HFF-Myc (cell line): ENCODE measurements around the gene ATP5ME.

Experiments used
- DNase-seq: peaks from one replicate; pipeline ENCODE4 v3.0.0-alpha.2; 2011; ENCODE audit warnings: low read depth; ENCODE audit errors: extremely low read depth
- H3K4me3 ChIP-seq: replicated peaks from 2 replicates; pipeline ENCODE4 v1.5.1; 2011; ENCODE audit warnings: low read depth, mild to moderate bottlenecking, control low read depth, low read length
- CTCF ChIP-seq: IDR thresholded peaks from 2 replicates; pipeline ENCODE4 v1.5.1; 2012; ENCODE audit warnings: mild to moderate bottlenecking, low read depth, low read length, control low read depth; ENCODE audit errors: missing control alignments

ATP5ME gene

GRCh38 chr4:634599-634985 lies 39.5 kb downstream of the ATP5ME start:
- TF ChIP-seq CTCF, result no peak
- no peak for DNase-seq
- no peak overlapping the region for H3K4me3 ChIP-seq

DNA sequence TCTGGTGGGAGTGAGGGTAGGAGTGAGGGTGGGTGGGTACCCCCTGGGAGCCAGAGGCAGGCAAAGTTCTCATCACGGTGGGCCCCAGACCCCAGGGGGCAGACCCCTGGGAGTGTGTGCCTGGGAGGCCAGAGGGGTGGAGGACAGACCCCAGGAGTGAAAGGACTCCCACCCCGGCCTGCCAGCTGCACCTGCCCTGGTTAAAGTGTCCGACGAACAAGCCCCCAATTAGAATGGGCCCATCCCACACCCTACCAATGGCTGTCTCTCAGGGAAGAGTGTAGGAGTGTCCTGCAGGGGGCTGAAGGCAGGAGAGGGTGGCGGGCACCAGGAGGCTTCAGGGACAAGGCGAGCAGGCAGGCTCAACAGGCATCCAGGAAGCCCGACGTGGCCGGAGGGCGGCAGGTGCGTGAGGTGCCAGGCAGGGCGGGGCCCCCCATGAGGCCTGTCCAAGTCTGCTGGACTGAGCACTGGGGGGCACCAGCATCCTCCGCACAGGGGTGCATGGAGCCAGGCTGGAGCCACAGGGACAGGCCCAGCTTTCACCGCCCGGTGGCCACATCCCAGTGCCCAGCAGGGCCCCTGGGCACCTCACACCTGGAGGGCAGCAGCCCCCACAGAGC lies 40.0 kb downstream of the ATP5ME start:
- no peak for DNase-seq
- TF ChIP-seq CTCF, result no peak
- H3K4me3 ChIP-seq, result no peak overlapping the region

GRCh38 chr4:633406-633805 lies 40.7 kb downstream of the ATP5ME start:
- TF ChIP-seq CTCF, result no peak
- no peak overlapping the region for H3K4me3 ChIP-seq
- DNase-seq, result no peak

GRCh38 chr4:632926-633325 lies 41.1 kb downstream of the ATP5ME start:
- DNase-seq, result no peak
- TF ChIP-seq CTCF, result no peak
- no peak overlapping the region for H3K4me3 ChIP-seq

DNA sequence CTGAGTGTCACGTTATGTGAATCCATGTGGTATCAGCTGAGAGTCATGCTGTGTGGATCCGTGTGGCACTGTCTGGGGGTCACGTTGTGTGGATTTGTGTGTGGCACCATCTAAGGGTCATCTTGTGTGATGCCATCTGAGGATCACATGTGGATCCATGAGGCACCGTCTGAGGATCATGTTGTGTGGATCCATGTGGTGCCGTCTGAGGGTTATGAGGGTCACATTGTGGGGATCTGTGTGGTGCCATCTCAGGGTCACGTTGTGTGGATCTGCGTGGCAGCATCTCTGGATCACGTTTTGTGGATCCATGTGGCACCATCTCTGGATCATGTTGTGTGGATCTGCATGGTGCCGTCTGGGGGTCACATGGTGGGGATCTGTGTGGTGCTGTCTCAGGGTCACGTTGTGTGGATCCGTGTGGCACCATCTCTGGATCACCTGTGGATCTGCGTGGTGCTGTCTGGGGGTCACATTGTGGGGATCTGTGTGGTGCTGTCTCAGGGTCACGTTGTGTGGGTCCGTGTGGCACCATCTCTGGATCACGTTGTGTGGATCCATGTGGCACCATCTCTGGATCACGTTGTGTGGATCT lies 41.8 kb downstream of the ATP5ME start:
- DNase-seq, result no peak
- TF ChIP-seq CTCF, result no peak
- no peak overlapping the region for H3K4me3 ChIP-seq

DNA sequence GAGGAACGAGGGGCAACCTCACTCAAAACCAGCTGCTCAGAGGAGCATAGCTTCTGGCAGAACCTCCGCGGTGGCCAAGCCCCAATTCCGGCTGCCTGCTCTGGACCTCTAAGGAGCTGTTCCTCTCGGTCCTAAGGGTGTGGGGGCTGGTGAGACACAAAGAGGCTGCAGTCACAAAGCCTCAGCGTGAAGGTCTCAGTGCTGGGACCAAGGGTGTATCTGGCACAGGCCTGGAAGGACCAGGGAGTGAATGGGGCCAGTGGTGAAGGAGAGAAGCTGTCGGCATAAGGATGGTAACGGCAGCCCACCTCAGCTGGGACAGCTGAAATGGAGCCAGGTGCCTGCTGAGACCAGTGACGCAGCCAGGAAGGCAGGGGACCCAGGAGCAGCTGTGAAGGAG lies 43.4 kb downstream of the ATP5ME start:
- DNase-seq, result no peak
- H3K4me3 ChIP-seq, result no peak overlapping the region
- TF ChIP-seq CTCF, result no peak
